Nephron (organoid): ENCODE measurements around the gene TMCO6.

Experiments used
- H3K27ac Mint-ChIP-seq, 3 experiments: 2 replicates each; pipeline ENCODE4 v1.8.0; 2020; ENCODE audit warnings: mixed read lengths in 3 of 3, mild to moderate bottlenecking in 2 of 3, moderate library complexity in 1 of 3
- H3K27me3 Mint-ChIP-seq: 2 replicates; pipeline ENCODE4 v1.8.0; 2021; ENCODE audit warnings: low read depth, mild to moderate bottlenecking, moderate library complexity, mixed read lengths
- H3K36me3 Mint-ChIP-seq: 2 replicates; pipeline ENCODE4 v1.8.0; 2020; ENCODE audit warnings: low read depth, mixed read lengths
- H3K4me1 Mint-ChIP-seq: 2 replicates; pipeline ENCODE4 v1.8.0; 2020; ENCODE audit warnings: mixed read lengths
- H3K4me3 Mint-ChIP-seq, 3 experiments: 2 replicates each; pipeline ENCODE4 v1.8.0; 2020; ENCODE audit warnings: mild to moderate bottlenecking in 3 of 3, mixed read lengths in 3 of 3, moderate library complexity in 2 of 3
- H3K9me3 Mint-ChIP-seq: 2 replicates; pipeline ENCODE4 v1.8.0; 2020; ENCODE audit warnings: mixed read lengths
- TF ChIP-seq, protein P1 (sequence below), 3 experiments: fragments of 200-600 bp; sonication (generic); IDR thresholded peaks; one replicate each; pipeline ENCODE4 v1.5.0; 2021; ENCODE audit warnings: antibody characterized with exemption in 3 of 3; ENCODE audit not compliant: unreplicated experiment in 3 of 3

The TMCO6 gene

DNA sequence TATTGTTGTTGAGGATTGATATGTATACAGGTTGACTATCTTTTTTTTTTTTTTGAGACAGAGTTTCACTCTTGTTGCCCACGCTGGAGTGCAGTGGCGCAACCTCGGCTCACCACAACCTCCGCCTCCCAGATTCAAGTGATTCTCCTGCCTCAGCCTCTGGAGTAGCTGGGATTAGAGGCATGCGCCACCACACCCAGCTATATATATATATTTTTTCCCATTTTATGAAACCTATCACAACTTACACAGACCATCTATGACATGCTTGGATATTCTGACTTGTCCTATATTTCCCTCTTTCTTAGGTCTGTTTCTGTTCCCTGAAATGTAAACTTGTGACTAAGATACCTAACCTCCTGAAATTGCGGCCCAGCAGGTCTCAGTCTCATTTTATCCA is 11.3 kb upstream of the TMCO6 start:
- Mint-ChIP-seq H3K4me1 (no peaks in the 10 kb centered on the region), H3K9me3 (peaks cover 22% of the 10 kb centered on the region), H3K27me3 (no peaks in the 10 kb centered on the region), H3K36me3 (no peaks in the 10 kb centered on the region), H3K27ac (no peak overlapping the region), H3K4me3 (no peak overlapping the region)
- TF ChIP-seq, protein P1, sequence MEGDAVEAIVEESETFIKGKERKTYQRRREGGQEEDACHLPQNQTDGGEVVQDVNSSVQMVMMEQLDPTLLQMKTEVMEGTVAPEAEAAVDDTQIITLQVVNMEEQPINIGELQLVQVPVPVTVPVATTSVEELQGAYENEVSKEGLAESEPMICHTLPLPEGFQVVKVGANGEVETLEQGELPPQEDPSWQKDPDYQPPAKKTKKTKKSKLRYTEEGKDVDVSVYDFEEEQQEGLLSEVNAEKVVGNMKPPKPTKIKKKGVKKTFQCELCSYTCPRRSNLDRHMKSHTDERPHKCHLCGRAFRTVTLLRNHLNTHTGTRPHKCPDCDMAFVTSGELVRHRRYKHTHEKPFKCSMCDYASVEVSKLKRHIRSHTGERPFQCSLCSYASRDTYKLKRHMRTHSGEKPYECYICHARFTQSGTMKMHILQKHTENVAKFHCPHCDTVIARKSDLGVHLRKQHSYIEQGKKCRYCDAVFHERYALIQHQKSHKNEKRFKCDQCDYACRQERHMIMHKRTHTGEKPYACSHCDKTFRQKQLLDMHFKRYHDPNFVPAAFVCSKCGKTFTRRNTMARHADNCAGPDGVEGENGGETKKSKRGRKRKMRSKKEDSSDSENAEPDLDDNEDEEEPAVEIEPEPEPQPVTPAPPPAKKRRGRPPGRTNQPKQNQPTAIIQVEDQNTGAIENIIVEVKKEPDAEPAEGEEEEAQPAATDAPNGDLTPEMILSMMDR (IDR thresholded peaks at IDR 0.05; ENCODE audit: unreplicated experiment in 3 of 3): no peak

DNA sequence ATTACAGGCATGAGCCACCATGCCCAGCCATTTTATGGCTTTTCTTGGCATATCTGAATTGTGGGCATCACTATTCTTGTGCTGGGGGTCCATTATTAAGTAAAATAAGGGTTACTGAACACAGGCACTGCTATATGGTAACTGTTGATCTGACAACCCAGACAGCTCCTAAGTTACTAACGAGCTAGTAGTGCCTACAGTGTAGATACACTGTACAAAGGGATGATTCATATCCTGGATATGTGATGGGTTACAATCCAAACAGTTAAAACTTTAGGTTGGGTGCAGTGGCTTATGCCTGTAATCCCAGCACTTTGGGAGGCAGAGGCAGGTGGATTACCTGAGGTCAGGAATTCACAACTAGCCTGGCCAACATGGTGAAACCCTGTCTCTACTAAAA is 10.5 kb upstream of the TMCO6 start:
- Mint-ChIP-seq H3K36me3 (no peaks in the 10 kb centered on the region), H3K27ac (no peak overlapping the region), H3K4me3 (no peak overlapping the region), H3K27me3 (no peaks in the 10 kb centered on the region), H3K9me3 (peaks cover 22% of the 10 kb centered on the region), H3K4me1 (no peaks in the 10 kb centered on the region)
- TF ChIP-seq, protein P1 (IDR thresholded peaks at IDR 0.05; ENCODE audit: unreplicated experiment in 3 of 3): no peak

DNA sequence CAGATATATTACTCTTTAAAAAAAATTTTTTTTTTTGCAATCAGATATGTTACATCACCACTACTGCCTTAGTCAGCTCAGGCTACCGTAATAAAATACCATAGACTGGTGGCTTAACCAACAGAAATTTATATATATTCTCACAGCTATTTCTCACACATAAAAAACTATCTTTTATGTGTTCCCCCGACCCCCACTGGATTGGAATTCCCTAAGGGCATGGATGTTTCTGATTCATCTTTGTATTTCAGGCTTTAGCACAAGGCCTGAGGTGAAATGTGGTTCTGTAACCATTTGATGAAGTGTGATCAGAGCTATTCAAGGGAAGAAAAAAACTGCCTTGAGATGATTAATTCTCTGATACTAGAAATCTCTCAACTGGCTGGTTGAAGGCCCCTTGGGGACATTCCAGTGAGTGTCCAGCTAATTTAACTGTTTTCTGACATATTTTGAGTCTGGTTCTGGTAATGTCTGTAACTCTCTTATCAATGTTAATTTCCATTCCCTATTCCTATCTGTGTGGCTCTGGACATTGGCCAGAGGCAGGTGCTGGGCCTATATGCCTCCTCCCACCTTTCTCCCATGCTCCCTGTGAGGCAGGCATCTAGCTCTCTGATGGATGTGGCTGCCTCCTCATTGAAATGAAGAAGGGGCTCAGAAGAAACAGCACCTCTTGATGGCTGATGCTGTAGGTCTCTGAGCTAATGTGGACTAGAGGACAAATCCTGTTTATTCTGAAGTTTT is 8.8 kb upstream of the TMCO6 start:
- Mint-ChIP-seq H3K4me1 (no peaks in the 10 kb centered on the region), H3K36me3 (no peaks in the 10 kb centered on the region), H3K27me3 (no peaks in the 10 kb centered on the region), H3K27ac (no peak overlapping the region), H3K4me3 (no peak overlapping the region), H3K9me3 (peaks cover 24% of the 10 kb centered on the region)
- TF ChIP-seq, protein P1 (IDR thresholded peaks at IDR 0.05; ENCODE audit: unreplicated experiment in 3 of 3): no peak

DNA sequence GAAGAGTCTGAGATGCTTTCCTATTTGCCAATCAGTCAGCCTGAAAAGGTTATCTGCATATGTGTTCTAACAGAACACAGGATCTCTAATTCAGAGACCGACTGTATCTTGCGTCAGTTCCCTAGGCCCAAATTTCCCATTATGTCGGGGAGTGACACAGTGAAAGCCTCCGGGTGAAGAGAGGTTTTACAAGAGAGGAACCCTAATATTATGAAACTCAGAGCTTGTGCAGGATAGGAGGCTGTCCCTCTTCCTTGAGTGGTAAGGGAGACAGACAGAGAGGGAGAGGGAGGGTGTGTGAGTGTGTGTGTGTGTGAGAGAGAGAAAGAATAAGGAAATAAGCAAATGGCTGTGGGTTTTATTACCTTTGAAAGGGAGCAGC is 8.2 kb upstream of the TMCO6 start:
- H3K4me3 Mint-ChIP-seq: no peak overlapping the region
- no peaks in the 10 kb centered on the region for H3K4me1 Mint-ChIP-seq
- TF ChIP-seq, protein P1 (IDR thresholded peaks at IDR 0.05; ENCODE audit: unreplicated experiment in 3 of 3): no peak
- no peaks in the 10 kb centered on the region for H3K36me3 Mint-ChIP-seq
- H3K27me3 Mint-ChIP-seq: no peaks in the 10 kb centered on the region
- peaks cover 22% of the 10 kb centered on the region for H3K9me3 Mint-ChIP-seq
- H3K27ac Mint-ChIP-seq: no peak overlapping the region

DNA sequence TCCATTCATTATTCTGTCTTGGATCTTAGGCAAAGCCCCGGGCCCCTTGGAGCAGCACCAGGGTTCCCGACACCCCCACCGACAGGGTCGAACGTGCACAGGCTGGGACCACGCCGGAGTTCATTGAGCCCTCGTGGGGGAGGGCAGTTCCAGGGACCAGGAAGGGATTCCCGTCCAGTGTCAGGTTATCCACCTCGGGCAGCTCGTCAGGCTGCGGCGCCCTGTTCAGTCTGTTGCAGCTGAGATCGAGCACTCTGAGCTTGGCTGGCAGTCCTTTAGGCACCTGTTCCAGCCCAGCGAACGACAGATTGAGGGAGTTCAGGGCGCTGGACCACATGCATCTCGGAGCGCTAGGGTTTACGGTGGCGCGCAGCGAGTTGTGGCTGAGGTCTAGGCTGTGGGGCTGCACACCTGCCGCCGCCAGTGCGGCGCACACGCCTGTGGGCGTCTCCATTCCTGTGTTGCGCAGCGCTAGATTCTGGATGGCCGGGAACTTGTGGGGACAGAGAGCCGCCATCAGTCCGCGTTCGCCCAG is 7.4 kb upstream of the TMCO6 start:
- Mint-ChIP-seq H3K4me1 (no peaks in the 10 kb centered on the region), H3K9me3 (peaks cover 21% of the 10 kb centered on the region), H3K27ac (no peak overlapping the region), H3K4me3 (no peak overlapping the region), H3K27me3 (no peaks in the 10 kb centered on the region), H3K36me3 (no peaks in the 10 kb centered on the region)
- TF ChIP-seq, protein P1 (IDR thresholded peaks at IDR 0.05; ENCODE audit: unreplicated experiment in 3 of 3): no peak
